Tibial nerve (tissue), 4 donors: ENCODE results near the gene PARP1. TPM values are rescaled to one million over a fixed set of nuclear protein-coding genes. Genes with fewer than 3 reads are reported as not detected.

Experiments
- DNase-seq, 2 donors: peaks; one replicate each; pipeline ENCODE4 v3.0.0-alpha.2; 2019; ENCODE audit warnings: low spot score in 2 of 2
- H3K27ac ChIP-seq, 4 donors: fragments of 200-600 bp; sonication (generic) in 3 of 4; one replicate each; pipeline ENCODE4 v1.5.1; 2017 to 2019; ENCODE audit warnings: mild to moderate bottlenecking in 1 of 4
- H3K27me3 ChIP-seq, 2 donors: fragments of 200-600 bp; sonication (generic) in 1 of 2; one replicate each; pipeline versions ENCODE4 v1.5.1 to v1.6.0; 2017 to 2019
- H3K36me3 ChIP-seq, 3 donors: fragments of 200-600 bp; sonication (generic); one replicate each; pipeline ENCODE4 v1.5.1; 2018 to 2019
- H3K4me1 ChIP-seq, 4 donors: fragments of 200-600 bp; sonication (generic) in 3 of 4; one replicate each; pipeline ENCODE4 v1.5.1; 2017 to 2019
- H3K4me3 ChIP-seq, 4 donors: fragments of 200-600 bp; sonication (generic) in 3 of 4; one replicate each; pipeline ENCODE4 v1.5.1; 2017 to 2019; ENCODE audit warnings: mild to moderate bottlenecking in 1 of 4, moderate library complexity in 1 of 4
- H3K9me3 ChIP-seq, 4 donors: fragments of 200-600 bp; sonication (generic) in 3 of 4; one replicate each; pipeline ENCODE4 v1.5.1; 2017 to 2019
- EP300 ChIP-seq, 2 donors: sonication (generic); formaldehyde crosslinking; IDR thresholded peaks; one replicate each; pipeline ENCODE4 v1.6.1; 2017; ENCODE audit warnings: antibody characterized with exemption in 2 of 2, mild to moderate bottlenecking in 1 of 2
- POLR2A ChIP-seq, 2 donors: fragments of 450-650 bp; IDR thresholded peaks; one replicate each; pipeline ENCODE4 v1.6.1; 2017; ENCODE audit warnings: antibody characterized with exemption in 2 of 2, mild to moderate bottlenecking in 2 of 2, moderate library complexity in 2 of 2
- WGBS, 2 donors: methylation state at CpG; one replicate each; pipeline ENCODE4 v1.1.5; 2018; 5-methylcytosine and 5-hydroxymethylcytosine counted together
- total RNA-seq, 4 donors: library from RNA; depleted of rRNA; stranded (reverse); fragments of >200 nt; gene quantifications; one replicate each; pipeline ENCODE4 v1.1.0, GENCODE V29; 2016
- TF ChIP-seq, protein P1 (sequence below), 5 experiments: fragments of 200-600 bp in 3 of 5; fragments of 450-650 bp in 2 of 5; sonication (generic) in 3 of 5; IDR thresholded peaks; one replicate each; pipeline ENCODE4 v1.5.1; 2016 to 2019; ENCODE audit warnings: antibody characterized with exemption in 5 of 5, mild to moderate bottlenecking in 3 of 5, moderate library complexity in 2 of 5

PARP1 gene
- total RNA-seq, 4 donors from 2014 or later: 91.5 to 117 (median 99.5) TPM

DNA sequence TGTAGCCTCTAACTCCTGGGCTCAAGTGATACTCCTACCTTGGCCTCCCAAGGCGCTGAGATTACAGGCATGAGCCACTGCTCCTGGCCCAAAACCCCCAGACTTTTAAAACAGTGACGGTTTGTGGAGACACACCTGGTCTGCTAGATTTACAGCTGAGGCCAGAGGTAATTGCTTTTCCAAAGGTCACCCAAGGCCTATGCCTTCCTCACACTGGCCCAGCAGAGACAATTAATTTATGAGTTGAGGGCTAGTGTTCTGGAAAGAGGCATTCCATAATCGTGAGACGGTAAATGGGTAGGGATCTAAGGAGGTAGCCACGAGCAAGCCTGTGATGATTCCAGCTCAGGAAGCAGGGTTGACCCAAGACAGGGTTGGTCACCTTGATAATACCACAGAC, 12.4 kb upstream of the PARP1 start:
- no peak for TF ChIP-seq POLR2A (IDR thresholded peaks at IDR 0.05)
- TF ChIP-seq, protein P1, sequence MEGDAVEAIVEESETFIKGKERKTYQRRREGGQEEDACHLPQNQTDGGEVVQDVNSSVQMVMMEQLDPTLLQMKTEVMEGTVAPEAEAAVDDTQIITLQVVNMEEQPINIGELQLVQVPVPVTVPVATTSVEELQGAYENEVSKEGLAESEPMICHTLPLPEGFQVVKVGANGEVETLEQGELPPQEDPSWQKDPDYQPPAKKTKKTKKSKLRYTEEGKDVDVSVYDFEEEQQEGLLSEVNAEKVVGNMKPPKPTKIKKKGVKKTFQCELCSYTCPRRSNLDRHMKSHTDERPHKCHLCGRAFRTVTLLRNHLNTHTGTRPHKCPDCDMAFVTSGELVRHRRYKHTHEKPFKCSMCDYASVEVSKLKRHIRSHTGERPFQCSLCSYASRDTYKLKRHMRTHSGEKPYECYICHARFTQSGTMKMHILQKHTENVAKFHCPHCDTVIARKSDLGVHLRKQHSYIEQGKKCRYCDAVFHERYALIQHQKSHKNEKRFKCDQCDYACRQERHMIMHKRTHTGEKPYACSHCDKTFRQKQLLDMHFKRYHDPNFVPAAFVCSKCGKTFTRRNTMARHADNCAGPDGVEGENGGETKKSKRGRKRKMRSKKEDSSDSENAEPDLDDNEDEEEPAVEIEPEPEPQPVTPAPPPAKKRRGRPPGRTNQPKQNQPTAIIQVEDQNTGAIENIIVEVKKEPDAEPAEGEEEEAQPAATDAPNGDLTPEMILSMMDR (IDR thresholded peaks at IDR 0.05): no peak
- TF ChIP-seq EP300 (IDR thresholded peaks at IDR 0.05): no peak
- 79 to 90% methylated on average over 5 of the region's 5 CpGs for WGBS, 2 donors
- Histone ChIP-seq H3K9me3 (no peaks in the 10 kb centered on the region), H3K27ac (peak overlapping the region in 2 of 4 donors; percentile 68 to 73), H3K4me3 (no peak overlapping the region), H3K27me3 (no peaks in the 10 kb centered on the region), H3K36me3 (no peaks in the 10 kb centered on the region), H3K4me1 (peaks cover 0 to 25% (median 3%) of the 10 kb centered on the region in 4 donors)
- DNase-seq: no peak

DNA sequence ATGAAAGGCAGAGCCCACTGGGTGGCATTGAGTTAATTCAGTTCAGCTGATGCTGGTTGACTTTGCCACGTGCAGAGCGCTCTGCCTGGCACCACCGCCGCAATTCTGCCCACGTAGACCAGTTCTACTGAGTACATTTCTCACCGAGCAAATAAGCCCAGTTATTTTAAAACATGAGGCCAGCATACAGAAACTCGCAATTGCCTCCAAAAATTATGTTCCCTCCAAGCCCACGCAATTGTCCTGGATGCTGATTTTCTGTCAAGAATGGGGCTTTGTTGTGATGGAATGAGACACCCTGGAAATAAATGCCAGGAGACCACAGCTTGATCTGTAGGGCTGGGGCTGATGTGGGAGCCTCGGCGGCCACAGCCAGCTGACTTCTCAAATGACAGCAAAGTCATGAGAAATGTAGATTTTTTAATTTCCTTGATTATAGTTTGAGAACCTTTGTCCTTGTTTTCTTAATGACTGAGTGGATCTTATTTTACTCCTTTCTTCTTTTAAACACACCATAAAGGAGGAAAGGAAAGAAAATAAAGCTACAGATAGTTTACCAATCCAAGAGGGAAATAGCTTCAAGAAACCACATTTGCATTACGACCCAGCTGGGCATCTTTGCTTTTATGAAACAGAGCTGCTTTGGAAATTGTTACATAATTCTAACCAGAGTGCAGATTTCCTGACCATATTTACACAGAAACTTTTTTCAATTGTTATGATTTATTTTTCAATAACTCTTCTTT, 11.6 kb upstream of the PARP1 start:
- peak overlapping the region in 3 of 4 donors; percentile 41 to 73 (median 68) for H3K27ac ChIP-seq
- H3K4me1 ChIP-seq: peaks cover 0 to 17% (median 3%) of the 10 kb centered on the region in 4 donors
- TF ChIP-seq POLR2A (IDR thresholded peaks at IDR 0.05) (no peak), EP300 (IDR thresholded peaks at IDR 0.05) (peak; percentile 37 to 69)
- H3K4me3 ChIP-seq: no peak overlapping the region
- no peak for DNase-seq
- no peaks in the 10 kb centered on the region for H3K36me3 ChIP-seq
- H3K27me3 ChIP-seq: no peaks in the 10 kb centered on the region
- 45 to 49% methylated on average over 11 of the region's 11 CpGs for WGBS, 2 donors
- H3K9me3 ChIP-seq: no peaks in the 10 kb centered on the region

DNA sequence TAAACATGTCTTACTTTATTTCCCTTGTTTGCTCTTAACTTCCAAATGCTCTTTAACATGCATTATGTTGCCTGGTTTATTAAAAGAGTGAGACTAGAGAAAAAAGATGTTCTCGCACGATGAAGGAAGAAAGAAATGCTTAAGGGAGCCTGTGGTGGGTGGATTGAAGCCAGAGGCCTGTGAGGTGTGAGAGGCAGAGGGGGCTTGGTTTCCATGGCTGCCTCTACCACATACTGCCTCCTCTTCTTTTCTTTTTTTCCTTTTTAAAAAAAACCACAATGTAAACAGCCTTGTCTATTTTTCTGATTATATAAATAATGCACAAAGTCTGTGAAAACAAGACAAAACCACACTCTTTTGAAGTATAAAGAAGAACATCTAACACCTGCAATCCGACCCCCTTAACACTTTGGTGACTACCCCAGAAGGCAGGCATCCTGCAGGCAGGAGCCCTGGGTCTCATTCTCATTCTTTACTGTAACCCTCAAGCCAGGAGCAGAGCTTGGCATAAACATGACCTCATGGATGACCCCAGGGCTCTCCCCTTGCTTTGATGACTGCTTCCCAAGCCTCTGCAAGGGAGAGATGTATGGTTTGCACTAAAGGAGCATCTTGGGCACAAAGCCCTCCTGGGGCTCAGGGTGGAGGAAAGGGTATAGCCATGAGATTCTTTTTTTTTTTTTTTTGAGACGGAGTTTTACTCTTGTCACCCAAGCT, 10.1 kb upstream of the PARP1 start:
- no peak for DNase-seq
- no peaks in the 10 kb centered on the region for H3K36me3 ChIP-seq
- TF ChIP-seq, protein P1 (IDR thresholded peaks at IDR 0.05): no peak
- TF ChIP-seq EP300 (IDR thresholded peaks at IDR 0.05) (no peak), POLR2A (IDR thresholded peaks at IDR 0.05) (no peak)
- WGBS, 2 donors: 70 to 72% methylated on average over 4 of the region's 4 CpGs
- peak overlapping the region in 2 of 4 donors; percentile 68 to 73 for H3K27ac ChIP-seq
- H3K9me3 ChIP-seq: no peaks in the 10 kb centered on the region
- H3K4me1 ChIP-seq: peaks cover 0 to 17% (median 3%) of the 10 kb centered on the region in 4 donors
- H3K4me3 ChIP-seq: no peak overlapping the region
- H3K27me3 ChIP-seq: no peaks in the 10 kb centered on the region

DNA sequence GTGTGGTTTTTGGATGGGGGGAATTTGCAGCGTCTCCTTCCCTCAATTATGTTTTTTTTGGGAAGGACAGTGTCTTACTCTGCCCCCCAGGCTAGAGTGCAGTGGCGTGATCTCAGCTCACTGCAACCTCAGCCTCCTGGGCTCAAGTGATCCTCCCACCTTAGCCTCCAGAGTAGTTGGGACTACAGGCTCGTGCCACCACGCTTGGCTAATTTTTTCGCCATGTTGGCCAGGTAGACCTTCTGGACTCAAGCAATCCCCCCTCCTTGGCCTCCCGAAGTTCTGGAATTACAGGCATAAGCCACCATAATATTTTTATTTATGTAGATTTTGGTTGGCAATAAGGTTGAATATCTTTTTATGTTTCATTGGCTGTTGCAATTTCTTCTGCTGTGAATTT, 9.5 kb upstream of the PARP1 start:
- H3K9me3 ChIP-seq: no peaks in the 10 kb centered on the region
- no peak overlapping the region for H3K4me3 ChIP-seq
- no peaks in the 10 kb centered on the region for H3K27me3 ChIP-seq
- WGBS, 2 donors: 91 to 95% methylated on average over 6 of the region's 6 CpGs
- TF ChIP-seq POLR2A (IDR thresholded peaks at IDR 0.05) (no peak), EP300 (IDR thresholded peaks at IDR 0.05) (no peak)
- TF ChIP-seq, protein P1 (IDR thresholded peaks at IDR 0.05): no peak
- no peak for DNase-seq
- H3K36me3 ChIP-seq: no peaks in the 10 kb centered on the region
- H3K4me1 ChIP-seq: peaks cover 0 to 17% (median 3%) of the 10 kb centered on the region in 4 donors
- peak overlapping the region in 1 of 4 donors; percentile 68 for H3K27ac ChIP-seq

DNA sequence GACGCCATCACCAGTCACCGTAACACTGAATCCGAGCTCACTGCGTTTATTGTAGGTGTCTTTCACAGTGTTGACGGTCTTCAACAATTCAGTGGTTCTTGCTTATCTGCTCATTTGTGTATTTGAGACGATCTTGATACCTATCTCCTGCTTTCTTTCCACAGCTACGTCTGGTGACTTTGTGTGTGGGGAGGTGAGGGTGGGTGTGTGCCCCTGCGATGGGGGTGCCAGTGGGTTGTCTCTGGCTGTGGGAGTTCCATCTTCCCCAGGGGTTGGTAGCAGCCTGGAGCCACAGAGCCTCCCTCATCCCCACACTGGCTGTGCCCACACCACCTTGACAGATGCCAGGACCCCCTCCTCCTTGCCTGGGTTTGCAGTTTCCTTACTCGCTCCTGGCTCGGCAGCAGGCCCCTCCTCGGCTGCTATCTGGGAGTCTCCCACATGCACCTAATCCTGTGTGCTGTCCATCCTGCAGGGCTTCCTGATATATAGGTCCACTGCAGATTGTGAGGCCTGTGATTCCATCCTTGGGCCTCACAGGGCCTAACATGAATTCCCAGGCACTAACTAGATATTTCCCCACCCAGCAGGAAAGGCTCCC, 6.3 kb upstream of the PARP1 start:
- H3K36me3 ChIP-seq: no peaks in the 10 kb centered on the region
- H3K27me3 ChIP-seq: no peaks in the 10 kb centered on the region
- 95% methylated on average over 11 of the region's 11 CpGs for WGBS, 2 donors
- no peaks in the 10 kb centered on the region for H3K9me3 ChIP-seq
- no peak for TF ChIP-seq POLR2A (IDR thresholded peaks at IDR 0.05)
- no peak for DNase-seq
- H3K4me3 ChIP-seq: no peak overlapping the region
- peaks cover 0 to 12% (median 0%) of the 10 kb centered on the region in 4 donors for H3K4me1 ChIP-seq
- no peak overlapping the region for H3K27ac ChIP-seq
